Ovary (tissue), 3 donors: ENCODE data around the gene HCFC2.

ENCODE experiments used
- CTCF ChIP-seq, 3 donors: fragments of 450-650 bp in 2 of 3; fragments of 200-600 bp in 1 of 3; IDR thresholded peaks; one replicate each; pipeline versions ENCODE4 v1.5.1 to v1.8.0; 2016 to 2022; ENCODE audit warnings: antibody characterized with exemption in 3 of 3, mild to moderate bottlenecking in 1 of 3
- POLR2A ChIP-seq: fragments of 450-650 bp; IDR thresholded peaks from one replicate; pipeline ENCODE4 v1.6.1; 2017; ENCODE audit warnings: antibody characterized with exemption, mild to moderate bottlenecking, moderate library complexity
- donor health status: DM: no; HTN: no; CAD: no.

DNA sequence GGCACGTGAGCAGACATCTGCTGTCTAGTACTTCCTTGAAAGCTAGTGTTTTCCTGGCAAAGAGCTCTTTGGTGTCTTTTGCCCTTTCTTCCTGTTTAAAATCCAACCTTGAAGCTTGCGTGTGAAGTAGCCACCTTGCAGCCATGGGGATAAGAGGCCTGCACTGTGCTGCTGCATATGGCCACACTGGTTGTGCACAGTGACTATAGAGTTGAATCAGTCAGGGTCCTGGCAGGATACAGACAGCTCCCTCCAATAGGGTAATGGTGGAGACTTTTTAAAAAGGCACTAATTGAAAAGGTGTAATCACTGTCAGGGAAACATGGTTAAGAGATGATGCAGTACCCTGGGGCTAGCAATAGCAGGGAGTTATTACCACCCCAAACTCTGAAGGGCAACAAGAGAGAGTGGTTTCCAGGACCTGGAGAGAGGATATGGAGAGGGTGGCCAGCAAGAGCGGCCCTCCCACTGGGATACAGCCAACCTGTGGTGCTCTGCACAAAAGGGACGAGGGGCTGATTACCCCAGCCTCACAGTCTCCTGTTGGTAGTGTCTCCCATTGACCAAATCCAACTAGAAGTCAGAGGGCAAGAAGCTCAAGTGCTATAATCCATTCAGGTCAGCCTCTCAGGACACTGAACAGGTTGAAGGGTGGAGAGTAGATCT lies 9.5 kb upstream of the HCFC2 start:
- no peak for TF ChIP-seq CTCF (IDR thresholded peaks at IDR 0.05)
- no peak for TF ChIP-seq POLR2A
